ENCODE measurements around the gene ARHGAP32.
"Not testable (repeated sequence)": the region's sequence is repeated elsewhere in the genome, so short reads cannot be mapped to it uniquely, and the experiment has no call there.

The ARHGAP32 gene

GRCh38 chr11:129191649-129192048 lies 476 bp downstream of the ARHGAP32 start:
- H3K9ac ChIP-seq (ENCODE audit: low read length): no peak overlapping the region
- H3K9me3 ChIP-seq (ENCODE audit: control insufficient read depth, low read length): no peaks in the 10 kb centered on the region
- H3K27me3 ChIP-seq (ENCODE audit: control insufficient read depth, insufficient read depth, low read length): no peaks in the 10 kb centered on the region
- no peak overlapping the region for H3K4me3 ChIP-seq (ENCODE audit: low read length)
- peaks cover 13% of the 10 kb centered on the region for H3K4me1 ChIP-seq (ENCODE audit: control insufficient read depth, insufficient read depth, low read length)
- H3K36me3 ChIP-seq (ENCODE audit: control insufficient read depth, insufficient read depth, low read length): no peaks in the 10 kb centered on the region

- Histone ChIP-seq H3K4me3 (ENCODE audit: low read length) (no peak overlapping the region), H3K9me3 (ENCODE audit: control insufficient read depth, low read length) (no peaks in the 10 kb centered on the region), H3K9ac (ENCODE audit: low read length) (no peak overlapping the region), H3K27me3 (ENCODE audit: control insufficient read depth, insufficient read depth, low read length) (no peaks in the 10 kb centered on the region), H3K4me1 (ENCODE audit: control insufficient read depth, insufficient read depth, low read length) (peaks cover 13% of the 10 kb centered on the region), H3K36me3 (ENCODE audit: control insufficient read depth, insufficient read depth, low read length) (no peaks in the 10 kb centered on the region)
These were observed 2.0 kb downstream of the ARHGAP32 start for GRCh38 chr11:129190087-129190486.

- H3K4me3 ChIP-seq (ENCODE audit: low read length): no peak overlapping the region
- peaks cover 13% of the 10 kb centered on the region for H3K4me1 ChIP-seq (ENCODE audit: control insufficient read depth, insufficient read depth, low read length)
- H3K9ac ChIP-seq (ENCODE audit: low read length): no peak overlapping the region
- no peaks in the 10 kb centered on the region for H3K27me3 ChIP-seq (ENCODE audit: control insufficient read depth, insufficient read depth, low read length)
- H3K36me3 ChIP-seq (ENCODE audit: control insufficient read depth, insufficient read depth, low read length): no peaks in the 10 kb centered on the region
- no peaks in the 10 kb centered on the region for H3K9me3 ChIP-seq (ENCODE audit: control insufficient read depth, low read length)
These were observed 2.5 kb downstream of the ARHGAP32 start for GRCh38 chr11:129189646-129190045.

- not testable (repeated sequence) for H3K4me1 ChIP-seq (ENCODE audit: control insufficient read depth, insufficient read depth, low read length); H3K27me3 ChIP-seq (ENCODE audit: control insufficient read depth, insufficient read depth, low read length); H3K36me3 ChIP-seq (ENCODE audit: control insufficient read depth, insufficient read depth, low read length); H3K4me3 ChIP-seq (ENCODE audit: low read length); H3K9me3 ChIP-seq (ENCODE audit: control insufficient read depth, low read length); H3K9ac ChIP-seq (ENCODE audit: low read length)
These were observed 7.0 kb downstream of the ARHGAP32 start for GRCh38 chr11:129185082-129185481.

GRCh38 chr11:129184581-129184980 lies 7.5 kb downstream of the ARHGAP32 start:
- Histone ChIP-seq H3K4me3 (ENCODE audit: low read length) (no peak overlapping the region), H3K9me3 (ENCODE audit: control insufficient read depth, low read length) (no peaks in the 10 kb centered on the region), H3K27me3 (ENCODE audit: control insufficient read depth, insufficient read depth, low read length) (no peaks in the 10 kb centered on the region), H3K4me1 (ENCODE audit: control insufficient read depth, insufficient read depth, low read length) (peaks cover 3% of the 10 kb centered on the region), H3K36me3 (ENCODE audit: control insufficient read depth, insufficient read depth, low read length) (no peaks in the 10 kb centered on the region), H3K9ac (ENCODE audit: low read length) (no peak overlapping the region)

- Histone ChIP-seq H3K4me3 (ENCODE audit: low read length) (no peak overlapping the region), H3K9ac (ENCODE audit: low read length) (no peak overlapping the region), H3K4me1 (ENCODE audit: control insufficient read depth, insufficient read depth, low read length) (no peaks in the 10 kb centered on the region), H3K9me3 (ENCODE audit: control insufficient read depth, low read length) (no peaks in the 10 kb centered on the region), H3K27me3 (ENCODE audit: control insufficient read depth, insufficient read depth, low read length) (no peaks in the 10 kb centered on the region), H3K36me3 (ENCODE audit: control insufficient read depth, insufficient read depth, low read length) (no peaks in the 10 kb centered on the region)
These were observed 24.8 kb downstream of the ARHGAP32 start for GRCh38 chr11:129167315-129167714.

GRCh38 chr11:129163714-129164164 lies 28.4 kb downstream of the ARHGAP32 start:
- no peaks in the 10 kb centered on the region for H3K27me3 ChIP-seq (ENCODE audit: control insufficient read depth, insufficient read depth, low read length)
- H3K4me1 ChIP-seq (ENCODE audit: control insufficient read depth, insufficient read depth, low read length): no peaks in the 10 kb centered on the region
- H3K9me3 ChIP-seq (ENCODE audit: control insufficient read depth, low read length): no peaks in the 10 kb centered on the region
- no peaks in the 10 kb centered on the region for H3K36me3 ChIP-seq (ENCODE audit: control insufficient read depth, insufficient read depth, low read length)
- no peak overlapping the region for H3K9ac ChIP-seq (ENCODE audit: low read length)
- H3K4me3 ChIP-seq (ENCODE audit: low read length): no peak overlapping the region

- not testable (repeated sequence) for H3K9ac ChIP-seq (ENCODE audit: low read length); H3K27me3 ChIP-seq (ENCODE audit: control insufficient read depth, insufficient read depth, low read length); H3K36me3 ChIP-seq (ENCODE audit: control insufficient read depth, insufficient read depth, low read length); H3K9me3 ChIP-seq (ENCODE audit: control insufficient read depth, low read length); H3K4me3 ChIP-seq (ENCODE audit: low read length); H3K4me1 ChIP-seq (ENCODE audit: control insufficient read depth, insufficient read depth, low read length)
These were observed 35.0 kb downstream of the ARHGAP32 start for GRCh38 chr11:129157080-129157479.

GRCh38 chr11:129155745-129156144 lies 36.4 kb downstream of the ARHGAP32 start:
- Histone ChIP-seq H3K36me3 (ENCODE audit: control insufficient read depth, insufficient read depth, low read length) (no peaks in the 10 kb centered on the region), H3K9ac (ENCODE audit: low read length) (no peak overlapping the region), H3K4me3 (ENCODE audit: low read length) (no peak overlapping the region), H3K4me1 (ENCODE audit: control insufficient read depth, insufficient read depth, low read length) (no peaks in the 10 kb centered on the region), H3K27me3 (ENCODE audit: control insufficient read depth, insufficient read depth, low read length) (no peaks in the 10 kb centered on the region), H3K9me3 (ENCODE audit: control insufficient read depth, low read length) (no peaks in the 10 kb centered on the region)

GRCh38 chr11:129148487-129148886 lies 43.6 kb downstream of the ARHGAP32 start:
- H3K9me3 ChIP-seq (ENCODE audit: control insufficient read depth, low read length): no peaks in the 10 kb centered on the region
- no peaks in the 10 kb centered on the region for H3K36me3 ChIP-seq (ENCODE audit: control insufficient read depth, insufficient read depth, low read length)
- H3K4me3 ChIP-seq (ENCODE audit: low read length): no peak overlapping the region
- H3K4me1 ChIP-seq (ENCODE audit: control insufficient read depth, insufficient read depth, low read length): peaks cover 4% of the 10 kb centered on the region
- no peaks in the 10 kb centered on the region for H3K27me3 ChIP-seq (ENCODE audit: control insufficient read depth, insufficient read depth, low read length)
- no peak overlapping the region for H3K9ac ChIP-seq (ENCODE audit: low read length)

GRCh38 chr11:129146191-129146590 lies 45.9 kb downstream of the ARHGAP32 start:
- peaks cover 13% of the 10 kb centered on the region for H3K4me1 ChIP-seq (ENCODE audit: control insufficient read depth, insufficient read depth, low read length)
- H3K36me3 ChIP-seq (ENCODE audit: control insufficient read depth, insufficient read depth, low read length): no peaks in the 10 kb centered on the region
- H3K9ac ChIP-seq (ENCODE audit: low read length): no peak overlapping the region
- H3K9me3 ChIP-seq (ENCODE audit: control insufficient read depth, low read length): no peaks in the 10 kb centered on the region
- H3K4me3 ChIP-seq (ENCODE audit: low read length): no peak overlapping the region
- no peaks in the 10 kb centered on the region for H3K27me3 ChIP-seq (ENCODE audit: control insufficient read depth, insufficient read depth, low read length)

GRCh38 chr11:129145276-129145675 lies 46.8 kb downstream of the ARHGAP32 start:
- no peak overlapping the region for H3K9ac ChIP-seq (ENCODE audit: low read length)
- no peaks in the 10 kb centered on the region for H3K27me3 ChIP-seq (ENCODE audit: control insufficient read depth, insufficient read depth, low read length)
- no peaks in the 10 kb centered on the region for H3K36me3 ChIP-seq (ENCODE audit: control insufficient read depth, insufficient read depth, low read length)
- no peaks in the 10 kb centered on the region for H3K9me3 ChIP-seq (ENCODE audit: control insufficient read depth, low read length)
- H3K4me1 ChIP-seq (ENCODE audit: control insufficient read depth, insufficient read depth, low read length): peaks cover 13% of the 10 kb centered on the region
- no peak overlapping the region for H3K4me3 ChIP-seq (ENCODE audit: low read length)

GRCh38 chr11:129144256-129144655 lies 47.9 kb downstream of the ARHGAP32 start:
- H3K9me3 ChIP-seq (ENCODE audit: control insufficient read depth, low read length): no peaks in the 10 kb centered on the region
- H3K36me3 ChIP-seq (ENCODE audit: control insufficient read depth, insufficient read depth, low read length): no peaks in the 10 kb centered on the region
- no peak overlapping the region for H3K4me3 ChIP-seq (ENCODE audit: low read length)
- no peaks in the 10 kb centered on the region for H3K27me3 ChIP-seq (ENCODE audit: control insufficient read depth, insufficient read depth, low read length)
- peaks cover 13% of the 10 kb centered on the region for H3K4me1 ChIP-seq (ENCODE audit: control insufficient read depth, insufficient read depth, low read length)
- H3K9ac ChIP-seq (ENCODE audit: low read length): no peak overlapping the region
